HG03520 (cell line): ENCODE measurements around the gene AREL1.

Experiments used
- ATAC-seq: cut with Tn5 transposase; IDR thresholded peaks from one replicate; pipeline ENCODE4 v1.9.1; 2021; ENCODE audit warnings: mild to moderate bottlenecking, moderate library complexity; ENCODE audit not compliant: unreplicated experiment

Gene AREL1

GRCh38 chr14:74613211-74613914 lies 99.5 kb downstream of the AREL1 start:
- ATAC-seq: no peak

DNA sequence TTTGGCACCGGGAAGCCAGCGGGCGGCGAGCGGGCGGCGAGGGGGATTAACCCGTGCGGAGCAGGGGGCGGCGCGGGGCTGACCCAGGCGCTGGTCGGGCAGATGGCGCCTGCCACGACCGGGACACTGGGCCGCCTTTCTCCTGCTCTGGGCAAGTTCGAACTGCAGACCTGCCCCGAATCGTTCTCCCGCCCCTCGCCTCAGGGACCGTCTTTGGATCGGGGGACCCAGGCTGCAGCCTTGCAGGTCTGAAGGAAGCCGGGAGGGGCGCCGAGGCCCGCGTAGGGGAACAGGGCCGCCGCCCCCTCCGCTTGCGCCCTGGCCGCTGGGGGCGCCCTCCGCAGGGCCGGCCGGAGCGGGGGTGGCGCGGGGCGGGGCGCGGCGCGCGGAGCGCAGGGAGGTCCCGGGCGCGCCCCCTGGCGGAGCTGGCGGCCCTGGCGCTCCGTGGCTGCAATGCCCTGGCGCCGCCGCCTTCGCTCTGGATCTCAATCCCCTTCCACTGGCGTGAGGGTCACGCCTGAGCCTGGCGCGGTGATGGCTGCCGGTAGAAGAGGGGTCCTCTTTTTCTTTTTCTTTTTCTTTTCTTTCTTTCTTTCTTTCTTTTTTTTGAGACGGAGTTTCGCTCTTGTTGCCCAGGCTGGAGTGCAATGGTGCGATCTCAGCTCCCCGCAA lies 100.4 kb downstream of the AREL1 start:
- ATAC-seq: no peak

DNA sequence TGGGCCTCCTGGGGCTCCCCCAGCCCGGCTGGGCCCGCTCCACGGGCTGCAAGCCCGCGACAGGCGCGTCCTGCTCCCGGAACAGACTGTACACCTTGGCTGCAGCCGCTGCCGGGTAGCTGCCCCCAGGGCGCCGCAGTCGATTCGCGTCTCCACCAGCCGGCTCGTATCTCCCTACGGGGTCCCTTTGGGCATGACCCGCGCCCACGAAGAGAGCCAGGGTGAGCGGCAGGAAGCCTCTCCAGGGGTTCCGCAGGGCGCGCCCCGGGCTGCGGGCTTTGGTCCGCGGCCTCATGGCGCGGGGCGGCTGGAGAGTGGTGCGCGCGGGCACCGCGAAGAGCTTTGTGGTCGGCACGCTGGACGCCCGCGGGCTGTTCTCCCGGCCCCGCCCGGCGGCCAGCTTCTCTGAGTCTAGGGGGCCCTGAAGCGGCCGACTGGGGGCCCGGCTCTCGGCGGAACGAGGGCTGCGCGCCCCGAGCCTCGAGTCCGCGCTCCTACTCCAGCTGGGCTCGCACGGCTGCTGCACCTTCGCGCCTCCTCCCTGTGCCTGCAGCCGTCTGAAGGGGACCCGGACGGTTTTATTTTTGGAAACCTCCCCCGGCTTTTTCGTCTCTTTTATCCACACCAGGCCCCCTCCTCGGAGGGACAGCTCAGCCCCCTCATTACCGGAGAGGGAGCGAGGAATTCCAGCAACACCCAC lies 101.1 kb downstream of the AREL1 start, which contains the start of gene LTBP2:
Gene LTBP2 (minus strand): TSS at position 588 of the 700 bp plus-strand sequence. CDS start 293 bp downstream, at position 295.
- ATAC-seq: no peak
